Measurements from ENCODE around the gene ABITRAM. TPM values are rescaled to one million over a fixed set of nuclear protein-coding genes. Genes with fewer than 3 reads are reported as not detected.
"Not testable (repeated sequence)": the region's sequence is repeated elsewhere in the genome, so short reads cannot be mapped to it uniquely, and the experiment has no call there.

ABITRAM gene
- total RNA-seq, 2 donors from 2014 or later, result 6.0 to 6.3 TPM

GRCh38 chr9:108894225-108894997 is 39.8 kb upstream of the ABITRAM start:
- Histone ChIP-seq H3K27ac (no peak overlapping the region), H3K27me3 (no peaks in the 10 kb centered on the region), H3K36me3 (replicated peaks in 1 of 2; ENCODE audit: insufficient read depth in 1 of 2, low read depth in 2 of 2) (peaks cover 9 to 22% of the 10 kb centered on the region in 2 donors), H3K4me1 (no peaks in the 10 kb centered on the region), H3K9me3 (no peaks in the 10 kb centered on the region), H3K4me3 (no peak overlapping the region)
- DNase-seq, result no peak
- no peak for TF ChIP-seq POLR2A (IDR thresholded peaks at IDR 0.05)
- no peak for TF ChIP-seq CTCF (IDR thresholded peaks at IDR 0.05)
- intact Hi-C loops (cut with DNase I), result no loop called here
- 60 to 72% methylated on average over 4 of the region's 4 CpGs for WGBS, 2 donors
- ATAC-seq, result no peak

GRCh38 chr9:108897324-108898096 is 36.7 kb upstream of the ABITRAM start:
- TF ChIP-seq POLR2A (IDR thresholded peaks at IDR 0.05), result no peak
- TF ChIP-seq CTCF (IDR thresholded peaks at IDR 0.05), result no peak
- H3K4me1 ChIP-seq, result no peaks in the 10 kb centered on the region
- DNase-seq (no peak), ATAC-seq (no peak)
- intact Hi-C loops (cut with DNase I), result no loop called here
- WGBS, 2 donors, result 91 to 95% methylated on average over 2 of the region's 2 CpGs
- no peaks in the 10 kb centered on the region for H3K9me3 ChIP-seq
- peaks cover 2 to 18% of the 10 kb centered on the region in 2 donors for H3K36me3 ChIP-seq (replicated peaks in 1 of 2; ENCODE audit: insufficient read depth in 1 of 2, low read depth in 2 of 2)
- no peak overlapping the region for H3K4me3 ChIP-seq
- no peaks in the 10 kb centered on the region for H3K27me3 ChIP-seq
- no peak overlapping the region for H3K27ac ChIP-seq

- 94 to 95% methylated on average over 8 of the region's 8 CpGs for WGBS, 2 donors
- H3K27ac ChIP-seq; intact Hi-C loops (cut with DNase I); ATAC-seq; H3K9me3 ChIP-seq; H3K4me1 ChIP-seq; H3K4me3 ChIP-seq; H3K27me3 ChIP-seq; DNase-seq: not testable (repeated sequence)
- peaks cover 0 to 19% of the 10 kb centered on the region in 2 donors for H3K36me3 ChIP-seq (replicated peaks in 1 of 2; ENCODE audit: insufficient read depth in 1 of 2, low read depth in 2 of 2)
Measured at GRCh38 chr9:108899023-108899695, 35.0 kb upstream of the ABITRAM start.

- Histone ChIP-seq H3K4me3 (no peak overlapping the region), H3K27ac (no peak overlapping the region), H3K9me3 (no peaks in the 10 kb centered on the region), H3K27me3 (no peaks in the 10 kb centered on the region), H3K36me3 (replicated peaks in 1 of 2; ENCODE audit: insufficient read depth in 1 of 2, low read depth in 2 of 2) (peaks cover 0 to 18% of the 10 kb centered on the region in 2 donors), H3K4me1 (no peaks in the 10 kb centered on the region)
- WGBS, 2 donors, result 88 to 93% methylated on average over 5 of the region's 5 CpGs
- no peak for TF ChIP-seq CTCF (IDR thresholded peaks at IDR 0.05)
- no peak for TF ChIP-seq POLR2A (IDR thresholded peaks at IDR 0.05)
- no peak for DNase-seq
- no peak for ATAC-seq
- intact Hi-C loops (cut with DNase I), result no loop called here
Measured at GRCh38 chr9:108900176-108900575, 34.0 kb upstream of the ABITRAM start.
